Renal cortical epithelial cell (primary cell): Measurements from ENCODE around the gene ARHGAP15. TPM values are rescaled to one million over a fixed set of nuclear protein-coding genes. Genes with fewer than 3 reads are reported as not detected.
A peak's percentile ranks its signal among the peaks of the same experiment; 100 is the strongest.

ENCODE experiments used
- DNase-seq: peaks from one replicate; pipeline ENCODE4 v3.0.0-alpha.2; 2011; ENCODE audit warnings: low read depth
- total RNA-seq: library from RNA; depleted of rRNA; stranded (reverse); fragments of >200 nt; gene quantifications from 2 replicates; pipeline ENCODE4 v1.2.3, GENCODE V29; 2014

Gene ARHGAP15
- total RNA-seq, 1 donor from 2014 or later, result not detected

DNA sequence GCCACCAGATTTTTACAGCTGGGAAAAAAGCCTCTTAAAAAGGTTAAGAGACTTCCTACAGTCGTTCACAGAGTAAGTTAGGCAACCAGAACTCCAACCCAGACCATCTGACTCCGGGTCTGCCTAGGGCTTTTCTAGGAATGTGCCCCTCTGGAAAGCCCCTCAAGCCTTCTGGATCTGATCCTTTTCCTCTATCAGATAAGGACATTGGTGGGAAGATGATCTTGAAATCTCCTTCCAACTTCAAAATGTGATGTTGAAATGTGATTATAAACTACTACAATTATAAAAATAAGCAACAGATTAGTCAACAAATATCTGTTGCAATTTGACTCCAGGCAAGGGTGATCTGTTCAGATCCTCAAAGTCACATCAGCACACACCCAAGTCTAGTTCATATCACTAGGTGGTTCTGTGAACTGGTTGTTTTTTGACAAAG lies 270.4 kb downstream of the ARHGAP15 start:
- no peak for DNase-seq

DNA sequence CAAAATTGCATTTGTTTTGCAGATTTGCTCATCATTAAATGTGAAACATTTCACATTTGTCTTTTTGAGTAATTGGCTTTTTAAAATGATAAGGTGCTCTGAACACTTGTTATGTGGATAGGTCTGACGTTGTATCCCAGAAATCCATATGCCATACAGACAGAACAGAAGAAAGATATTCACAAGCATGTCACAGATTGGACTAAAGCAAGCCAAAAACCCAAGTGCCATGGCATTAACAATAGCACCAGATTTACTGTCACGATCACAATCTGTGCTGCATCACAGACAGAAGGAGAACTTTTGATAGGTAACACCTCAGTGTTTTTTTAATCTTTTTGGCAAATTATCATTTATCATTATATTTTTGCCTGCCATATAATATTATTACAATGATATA lies 272.6 kb downstream of the ARHGAP15 start:
- DNase-seq, result no peak

DNA sequence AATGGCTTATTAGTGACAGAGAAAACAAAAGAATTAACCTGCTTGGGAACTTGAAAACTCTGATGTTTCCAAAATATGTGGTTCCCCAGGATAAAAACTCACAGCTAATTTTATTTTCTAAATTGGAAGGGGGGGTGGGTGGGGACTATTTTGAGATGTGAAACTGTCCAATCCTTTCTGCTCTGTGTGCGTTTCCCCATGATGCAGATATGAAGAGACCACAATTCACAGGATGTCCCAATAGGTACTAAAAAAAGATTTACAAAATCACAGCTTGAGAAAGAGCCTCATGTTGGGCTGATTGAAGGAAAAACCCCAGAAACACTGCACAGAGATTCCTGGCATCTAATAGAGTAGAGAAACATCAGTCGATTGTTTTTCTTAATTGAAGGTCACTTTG lies 273.2 kb downstream of the ARHGAP15 start:
- no peak for DNase-seq

DNA sequence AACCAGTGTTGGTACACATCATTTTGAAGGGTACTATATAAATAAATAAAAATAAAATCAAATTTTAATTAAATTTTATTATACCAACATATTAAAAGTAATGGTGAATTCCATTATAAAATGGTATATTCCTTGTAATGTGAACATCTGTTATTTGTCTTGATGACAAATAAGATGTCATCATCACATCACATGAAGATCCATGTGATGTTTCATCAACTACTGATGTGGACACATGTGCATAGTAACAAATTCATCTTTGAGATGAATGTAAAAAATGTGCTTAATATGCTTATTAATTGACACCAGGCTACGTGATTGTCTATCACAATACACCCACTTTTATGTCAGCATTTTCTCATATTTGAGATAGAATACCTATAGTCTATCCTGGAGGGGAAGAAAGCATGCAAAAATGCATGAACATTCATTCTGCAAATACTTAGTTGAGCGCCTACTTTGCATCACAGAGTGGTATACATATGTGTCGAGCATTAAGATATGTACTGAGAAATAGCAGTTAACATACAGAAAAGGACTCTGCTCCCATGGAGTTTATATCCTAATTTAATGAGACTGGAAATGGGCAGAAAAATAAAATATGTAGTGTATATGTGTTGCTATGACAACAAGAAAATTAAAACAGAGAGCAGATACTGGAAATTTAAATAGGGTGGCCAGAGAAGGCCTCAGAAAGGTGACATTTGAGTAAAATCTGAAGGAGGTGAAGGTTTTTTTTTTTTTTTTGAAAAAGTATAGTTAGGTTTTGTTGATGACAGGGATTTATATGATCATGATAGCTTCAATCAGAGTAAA lies 281.1 kb downstream of the ARHGAP15 start:
- no peak for DNase-seq

DNA sequence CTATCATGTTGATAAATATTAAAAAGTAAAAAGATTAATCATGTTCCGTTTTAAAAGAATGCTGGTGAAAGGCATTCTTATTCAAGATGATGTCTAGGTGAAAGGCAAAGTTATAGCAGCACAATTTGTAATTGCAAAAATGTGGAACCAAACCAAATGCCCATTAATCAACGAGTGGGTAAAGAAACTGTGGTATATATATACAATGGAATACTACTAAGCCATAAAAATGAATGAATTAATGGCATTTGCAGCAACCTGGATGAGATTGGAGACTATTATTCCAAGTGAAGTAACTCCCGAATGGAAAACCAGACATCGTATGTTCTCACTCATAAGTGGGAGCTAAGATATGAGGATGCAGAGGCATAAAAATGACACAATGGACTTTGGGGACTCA lies 286.4 kb downstream of the ARHGAP15 start:
- no peak for DNase-seq

DNA sequence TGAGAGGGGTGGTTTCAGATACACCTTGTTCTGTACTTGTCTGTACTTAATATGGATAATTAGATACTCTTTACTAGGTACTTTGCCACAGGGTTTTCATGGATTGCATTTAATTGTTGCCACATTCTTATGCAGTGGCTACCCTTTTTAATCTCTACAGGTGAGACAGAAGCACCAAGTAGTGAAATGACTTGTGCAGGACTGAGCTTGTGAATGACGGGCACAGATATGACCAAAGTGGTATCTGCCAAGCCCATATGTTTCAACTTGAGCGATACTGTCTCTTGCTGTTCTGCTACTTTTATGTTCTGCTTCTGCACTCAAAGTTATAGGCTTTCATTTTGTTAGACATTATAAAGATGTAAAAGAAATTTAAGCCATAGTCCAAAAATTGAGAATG lies 288.2 kb downstream of the ARHGAP15 start:
- DNase-seq, result no peak

DNA sequence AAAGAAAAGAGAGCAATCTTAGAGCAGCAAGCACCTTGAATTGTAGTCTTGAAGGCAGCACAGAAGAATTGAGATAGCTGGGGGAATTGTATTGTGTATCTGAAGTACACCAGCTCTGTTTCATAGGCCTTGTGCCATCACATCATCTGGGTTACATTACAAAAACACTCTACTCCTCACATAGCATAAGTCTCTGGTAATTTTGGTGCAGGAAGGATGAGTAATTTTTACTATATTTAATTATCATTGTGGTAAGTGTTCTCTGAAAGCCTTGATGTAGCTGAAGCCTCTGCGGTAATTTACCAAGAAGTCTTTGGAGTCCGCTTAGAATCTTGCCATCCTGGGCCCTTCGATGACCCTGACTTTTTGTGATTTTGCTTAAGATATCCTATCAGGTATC lies 291.1 kb downstream of the ARHGAP15 start:
- no peak for DNase-seq

DNA sequence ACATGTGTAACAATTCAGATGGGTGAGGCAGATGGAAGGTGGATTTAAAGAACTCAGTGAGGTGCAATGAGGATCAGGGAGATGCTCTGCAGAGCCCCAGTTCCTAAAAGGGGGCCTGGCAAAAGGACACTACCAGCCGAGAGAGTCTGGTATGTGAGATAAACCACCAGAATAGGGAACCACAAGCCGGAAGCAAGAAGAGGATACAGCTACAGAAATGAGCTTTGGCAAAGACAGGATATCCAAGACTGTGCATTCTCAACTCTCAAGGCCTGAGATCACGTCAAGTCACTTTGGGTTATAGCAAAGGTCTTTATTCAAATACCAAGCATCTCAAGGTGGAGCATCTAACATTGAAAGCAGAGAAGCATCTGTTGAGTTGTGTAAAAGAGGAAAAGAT lies 293.5 kb downstream of the ARHGAP15 start:
- DNase-seq, result no peak

DNA sequence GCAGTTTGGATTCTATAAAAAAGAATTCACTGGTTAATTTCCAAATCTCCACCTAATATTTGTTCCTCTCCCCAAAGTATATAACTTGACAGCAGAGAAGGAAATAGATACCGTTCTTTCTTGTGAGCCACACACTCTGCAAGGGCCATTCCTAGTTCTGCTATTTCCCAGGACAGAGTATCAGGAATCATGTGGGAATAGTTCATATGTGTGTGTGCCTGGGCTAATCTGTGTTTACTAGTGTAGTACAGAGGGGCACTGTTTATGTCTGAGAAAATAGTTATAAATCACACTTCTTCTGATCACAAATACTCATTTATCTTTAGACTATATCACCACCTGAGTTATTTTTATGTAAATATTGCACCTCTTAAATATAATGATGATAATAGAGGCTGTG lies 296.7 kb downstream of the ARHGAP15 start:
- no peak for DNase-seq

DNA sequence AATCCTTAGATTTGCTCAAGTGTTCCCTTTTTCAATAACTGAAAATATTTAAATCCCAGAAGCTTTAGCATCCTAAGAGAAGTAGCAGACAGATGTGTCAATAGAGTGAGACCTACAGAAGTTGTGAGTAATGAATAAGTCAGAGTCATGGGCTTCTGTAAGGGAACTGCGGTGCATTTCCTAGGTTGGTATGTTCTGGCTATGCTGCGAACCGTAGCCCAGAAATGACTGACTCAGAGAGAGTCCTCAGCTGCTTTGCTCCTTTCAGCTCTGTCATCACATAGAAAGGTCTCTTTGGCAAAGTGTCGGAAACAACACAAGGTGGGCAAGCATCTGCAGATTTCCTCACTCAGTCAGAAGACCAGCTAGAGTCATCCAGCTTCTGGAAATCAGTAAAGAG lies 297.1 kb downstream of the ARHGAP15 start:
- peak; percentile 71 for DNase-seq

DNA sequence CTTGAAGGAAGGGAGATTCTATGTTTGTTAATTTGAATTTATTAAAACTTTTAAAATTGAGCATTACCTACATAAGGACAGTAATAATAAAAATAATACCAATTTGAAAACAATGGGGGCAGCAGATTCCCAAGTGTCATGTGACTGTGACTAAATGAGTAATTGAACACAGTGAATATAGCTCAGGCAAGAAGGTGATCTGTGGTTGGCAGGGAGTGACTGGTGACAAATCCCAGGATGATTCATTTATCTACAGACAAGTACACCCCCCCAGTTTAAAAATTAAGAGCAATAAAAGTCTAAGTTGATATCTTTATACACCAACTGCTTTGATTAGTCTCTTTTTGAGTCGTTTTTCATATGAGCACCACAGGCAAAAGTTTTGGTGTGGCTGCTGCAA lies 299.5 kb downstream of the ARHGAP15 start:
- peak; percentile 53 for DNase-seq

DNA sequence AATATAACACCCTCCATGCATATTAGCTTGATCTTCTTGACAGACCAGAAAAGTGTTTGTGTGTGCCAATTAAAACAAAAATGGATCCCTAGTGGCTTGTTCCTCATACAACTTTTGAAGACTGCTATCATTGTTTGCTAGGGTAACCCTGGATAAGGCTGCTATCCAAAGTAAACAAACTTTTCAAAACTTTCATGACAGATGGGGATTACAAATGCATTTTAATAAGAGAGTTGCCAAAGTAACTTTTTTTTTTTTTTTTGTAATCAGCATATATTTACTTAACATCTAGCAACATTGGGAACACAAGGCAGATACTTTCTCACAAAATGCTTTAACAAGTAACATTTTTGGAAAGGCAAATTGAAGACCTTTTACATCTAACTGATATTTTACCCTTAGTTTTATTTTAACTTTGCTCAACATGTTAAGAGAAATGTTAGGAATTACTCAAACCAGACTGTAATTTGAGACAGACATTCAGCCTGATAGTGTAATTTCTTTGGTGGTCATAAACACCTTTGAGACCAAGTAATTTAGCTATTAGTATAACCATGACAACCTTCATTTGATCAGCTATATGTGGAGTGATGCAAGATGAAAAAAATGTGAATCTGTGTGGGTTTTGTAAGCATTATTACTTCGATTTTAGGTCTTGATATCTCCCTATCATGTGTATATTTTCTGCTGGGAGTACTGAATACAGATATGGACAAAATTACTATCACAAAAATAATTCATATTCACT lies 300.9 kb downstream of the ARHGAP15 start:
- peak; percentile 12 for DNase-seq

DNA sequence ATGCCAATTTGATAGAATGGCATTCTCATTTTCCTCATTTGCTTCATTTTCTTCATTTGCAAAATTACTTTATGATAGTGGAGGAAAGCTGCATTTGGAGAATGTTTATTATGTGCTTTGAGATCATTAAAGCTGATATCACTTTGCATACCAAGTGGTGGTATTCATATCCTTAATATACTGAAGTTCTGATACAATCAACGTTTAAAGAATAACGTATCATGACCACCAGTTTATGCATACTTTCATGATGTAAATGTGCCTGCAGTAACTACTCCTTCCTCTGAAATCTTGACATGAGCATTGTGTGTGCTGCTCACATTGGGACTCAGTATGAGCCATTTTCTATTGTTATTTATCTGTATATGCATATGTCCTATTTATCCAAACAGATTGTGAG lies 302.1 kb downstream of the ARHGAP15 start:
- no peak for DNase-seq

DNA sequence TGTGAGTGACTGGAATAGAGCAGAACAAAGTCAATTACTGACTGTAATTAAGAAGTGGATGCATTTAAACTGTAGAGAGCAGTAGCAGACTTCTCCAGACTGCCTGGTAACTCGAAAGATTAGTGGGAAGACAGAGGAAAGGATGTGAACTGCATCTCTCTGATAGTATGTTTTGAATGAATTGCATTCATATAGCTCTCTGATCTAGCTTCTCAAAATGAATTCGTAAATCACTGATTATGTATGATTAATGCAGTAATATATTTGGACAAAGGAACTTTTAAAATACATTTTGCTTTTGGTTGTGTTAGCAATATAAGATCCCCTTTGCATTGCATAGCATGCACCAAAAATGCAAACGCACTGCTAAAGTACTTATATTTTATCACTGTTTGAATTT lies 304.0 kb downstream of the ARHGAP15 start:
- DNase-seq, result peak; percentile 7

DNA sequence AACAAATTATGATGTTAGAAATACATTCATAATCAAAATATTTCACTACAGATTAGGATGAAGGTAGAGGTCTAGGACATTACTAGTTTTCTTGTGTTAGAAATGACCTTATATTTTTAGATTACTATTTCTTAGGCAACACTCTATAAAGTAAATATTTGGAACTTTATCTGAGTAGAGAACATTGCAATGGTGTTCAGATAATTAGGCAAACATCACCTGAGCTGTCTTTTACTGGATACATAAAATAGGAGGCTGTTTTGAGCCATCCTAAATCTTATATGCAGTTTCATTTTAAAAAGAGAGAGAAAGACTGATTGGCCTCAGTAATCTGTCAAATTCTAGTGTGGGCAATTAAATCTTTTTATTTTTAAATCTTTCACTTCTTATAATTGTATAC lies 304.6 kb downstream of the ARHGAP15 start:
- no peak for DNase-seq

DNA sequence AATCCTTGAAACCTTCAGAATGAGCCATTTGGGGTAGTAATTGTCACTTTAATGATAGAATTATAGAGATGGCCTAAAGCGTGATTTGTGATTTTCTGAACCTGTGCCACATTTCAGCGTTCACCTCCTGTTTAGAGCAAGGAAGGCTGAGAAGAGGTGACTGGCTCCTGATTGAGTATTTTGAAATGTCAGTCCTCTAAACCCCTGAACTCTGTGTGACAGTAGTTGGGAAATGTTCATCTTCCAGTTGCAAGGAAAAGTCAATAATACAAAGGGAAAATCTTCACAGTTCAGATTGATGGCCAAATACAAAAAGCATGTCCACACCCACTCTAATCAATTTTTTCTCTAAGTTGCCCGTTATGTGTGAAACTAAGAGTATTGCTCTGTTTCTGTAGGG lies 305.2 kb downstream of the ARHGAP15 start:
- DNase-seq, result no peak

DNA sequence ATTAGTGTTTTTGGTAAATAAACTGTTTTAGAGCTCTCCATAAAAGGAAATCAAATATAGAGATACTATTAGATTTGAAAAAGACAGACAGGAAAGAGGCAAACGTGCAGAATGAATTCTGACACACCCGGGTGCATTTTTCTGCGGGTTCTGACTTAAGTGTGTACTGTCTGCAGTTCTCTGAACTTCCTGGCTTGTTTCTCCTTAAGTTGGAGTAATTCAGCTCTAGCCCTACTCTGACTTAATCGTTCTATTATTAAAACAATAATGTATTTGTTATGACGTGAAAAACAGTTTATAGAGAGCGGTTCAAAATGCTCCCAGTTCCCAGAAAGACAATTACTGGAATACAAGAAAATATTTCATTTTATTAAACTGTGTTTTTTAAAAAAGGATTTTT lies 305.9 kb downstream of the ARHGAP15 start:
- DNase-seq, result no peak

DNA sequence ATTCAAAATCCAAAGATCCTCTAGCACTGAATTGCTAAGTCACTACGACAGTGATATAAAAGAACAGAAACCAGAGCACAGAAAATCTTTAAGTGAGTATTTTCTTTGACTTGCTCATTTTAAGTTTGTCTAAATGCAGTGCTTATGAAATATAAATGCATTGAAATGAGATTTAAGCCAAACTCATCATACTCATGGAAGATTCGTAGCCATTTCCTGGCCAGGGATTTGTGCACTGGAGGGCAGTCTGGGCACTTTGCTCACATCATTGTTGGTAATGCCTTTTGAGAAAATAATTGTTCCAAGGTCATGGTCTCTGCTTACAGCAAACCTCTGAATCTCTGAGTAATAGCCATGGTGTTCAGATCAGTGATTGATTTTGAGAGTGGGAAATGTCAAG lies 307.7 kb downstream of the ARHGAP15 start:
- DNase-seq, result peak; percentile 31

DNA sequence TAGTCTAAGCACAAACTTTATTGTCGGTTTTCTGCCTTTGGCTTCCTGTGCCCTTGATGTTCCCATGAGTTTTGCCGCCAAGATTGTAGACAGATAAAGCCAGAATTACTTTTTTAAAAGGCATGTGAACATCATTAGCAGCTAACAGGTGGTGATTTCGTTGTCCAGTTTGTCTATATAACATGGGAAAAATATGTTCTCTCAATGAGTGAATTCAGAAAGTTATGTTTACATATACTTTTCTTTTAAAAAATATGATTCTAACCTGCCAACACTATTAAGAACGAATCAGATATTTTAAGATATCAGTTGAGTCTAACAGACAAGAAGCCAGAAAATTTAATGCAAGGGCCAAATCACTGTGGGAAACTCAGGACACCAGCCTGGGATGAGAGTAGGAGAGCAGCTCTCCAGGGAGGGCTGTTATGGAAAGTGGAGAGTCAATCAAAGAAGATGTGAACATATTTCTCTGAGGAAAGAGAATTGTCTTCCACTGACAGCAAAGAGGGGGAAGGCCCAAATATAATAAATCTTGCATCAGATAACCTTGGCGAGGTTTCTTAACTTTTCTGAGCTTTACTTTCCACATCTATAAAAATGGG lies 311.3 kb downstream of the ARHGAP15 start:
- no peak for DNase-seq

DNA sequence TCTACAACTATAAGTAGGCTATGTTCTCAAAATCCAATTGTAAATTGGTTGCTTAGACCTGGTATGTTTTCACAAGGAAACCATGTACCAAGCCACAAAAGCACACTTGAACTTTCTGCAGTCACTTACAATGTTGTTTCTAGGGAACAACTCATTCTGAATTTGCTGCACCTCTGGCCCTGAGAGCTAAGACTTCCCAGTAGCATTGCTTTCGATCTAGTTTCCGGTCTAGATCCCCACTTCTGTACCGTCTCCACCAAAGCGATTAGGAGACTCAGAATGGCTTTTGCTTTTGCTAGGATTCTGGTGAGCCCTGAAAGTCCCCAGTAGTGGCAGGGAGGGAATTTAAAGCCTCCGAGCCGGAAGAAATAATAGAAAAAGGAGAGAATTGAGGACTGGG lies 313.0 kb downstream of the ARHGAP15 start:
- DNase-seq, result no peak

DNA sequence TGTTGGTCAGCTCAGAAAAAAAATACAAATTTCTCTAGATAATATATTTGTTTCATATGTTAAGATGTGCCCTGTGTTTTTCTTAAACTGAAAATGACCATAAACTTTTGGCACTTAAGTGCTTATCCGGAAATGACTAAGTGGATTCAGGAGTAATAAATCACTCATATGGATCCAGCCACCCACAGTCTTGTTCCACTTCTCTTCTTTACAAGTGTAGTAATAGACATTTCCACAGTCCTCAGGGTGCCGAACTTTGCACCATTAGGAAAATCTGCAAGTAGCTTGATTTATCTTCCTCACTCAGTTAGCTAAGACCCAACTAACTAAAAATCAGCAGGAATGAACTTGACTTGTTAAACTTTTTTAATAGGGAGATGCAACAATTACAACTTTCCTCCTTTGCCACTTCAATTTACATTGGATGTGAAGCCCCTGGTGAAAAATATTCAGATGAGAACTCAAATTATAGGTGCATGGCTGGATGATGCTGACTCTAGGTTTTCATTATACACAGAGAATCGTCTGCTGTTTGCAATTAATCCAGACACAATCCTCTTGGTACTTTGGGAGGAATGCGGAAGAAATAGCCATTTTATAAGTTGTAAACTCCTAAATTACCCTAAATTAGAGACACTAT lies 322.5 kb downstream of the ARHGAP15 start:
- peak; percentile 84 for DNase-seq

DNA sequence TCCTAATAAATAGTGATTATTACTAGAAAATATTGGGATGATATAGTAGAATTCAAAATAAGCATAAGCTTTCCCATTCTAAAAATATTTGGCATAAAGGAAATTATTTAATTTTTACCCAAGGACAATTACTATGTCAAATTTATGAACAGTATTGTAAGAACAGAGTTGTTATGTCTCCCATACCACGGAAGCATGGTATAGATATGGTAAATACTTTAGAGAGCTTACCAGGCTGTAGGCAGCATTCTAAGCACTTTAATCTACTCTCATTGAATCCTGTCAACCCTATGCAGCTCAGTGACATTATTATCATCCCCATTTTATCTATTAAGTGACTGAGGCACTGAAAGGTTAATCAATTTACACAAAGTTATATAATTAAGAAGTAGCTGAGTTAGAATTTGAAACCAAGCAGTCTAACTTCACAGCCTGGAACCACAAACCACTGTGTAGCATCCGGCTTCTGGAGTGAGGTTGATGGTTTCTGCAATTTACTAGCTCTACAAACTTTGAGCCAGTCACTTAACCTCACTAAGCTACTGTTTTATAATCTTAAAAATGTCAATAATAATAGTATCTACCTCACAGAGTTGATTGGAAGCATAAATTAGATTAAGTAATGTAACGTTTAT lies 323.7 kb downstream of the ARHGAP15 start:
- no peak for DNase-seq
